HG03097 (cell line): ENCODE data around the gene SLC25A3.
"Not testable (repeated sequence)": the region's sequence is repeated elsewhere in the genome, so short reads cannot be mapped to it uniquely, and the experiment has no call there.

Experiments used
- ATAC-seq: cut with Tn5 transposase; IDR thresholded peaks from one replicate; pipeline ENCODE4 v1.9.1; 2021; ENCODE audit not compliant: unreplicated experiment, low FRiP score

The SLC25A3 gene

GRCh38 chr12:98594050-98594835 lies 757 bp downstream of the SLC25A3 start:
- ATAC-seq = peak; percentile 6

- ATAC-seq = no peak
Measured at GRCh38 chr12:98595243-98595988, 1.9 kb downstream of the SLC25A3 start.

- not testable (repeated sequence) for ATAC-seq
Measured at GRCh38 chr12:98597313-98597712, 3.8 kb downstream of the SLC25A3 start.

- ATAC-seq = no peak
Measured at GRCh38 chr12:98601924-98602323, 8.4 kb downstream of the SLC25A3 start.

- no peak for ATAC-seq
Measured at GRCh38 chr12:98606359-98606988, 13.0 kb downstream of the SLC25A3 start.

- no peak for ATAC-seq
Measured at GRCh38 chr12:98610596-98610995, 17.1 kb downstream of the SLC25A3 start.

GRCh38 chr12:98612696-98613334 lies 19.3 kb downstream of the SLC25A3 start:
- ATAC-seq = peak; percentile 77

GRCh38 chr12:98618952-98619351 lies 25.5 kb downstream of the SLC25A3 start:
- ATAC-seq = no peak

GRCh38 chr12:98635657-98636323 lies 42.3 kb downstream of the SLC25A3 start:
- ATAC-seq = no peak

- ATAC-seq = no peak
Measured at GRCh38 chr12:98637068-98637467, 43.6 kb downstream of the SLC25A3 start.

GRCh38 chr12:98638009-98638408 lies 44.5 kb downstream of the SLC25A3 start:
- no peak for ATAC-seq

GRCh38 chr12:98639491-98639890 lies 46.0 kb downstream of the SLC25A3 start:
- ATAC-seq = no peak

- ATAC-seq = not testable (repeated sequence)
Measured at GRCh38 chr12:98642801-98643200, 49.3 kb downstream of the SLC25A3 start.

GRCh38 chr12:98644433-98644711 lies 50.9 kb downstream of the SLC25A3 start:
- peak; percentile 20 for ATAC-seq

GRCh38 chr12:98644712-98645571 lies 51.5 kb downstream of the SLC25A3 start, which contains the start of the genes APAF1 and IKBIP:
APAF1 (plus strand) TSS chr12:98645290; CDS start chr12:98648360, 3,070 bp downstream.
IKBIP (minus strand) TSS chr12:98644788; CDS start chr12:98644701, 87 bp downstream.
- peak; percentile 79 for ATAC-seq

GRCh38 chr12:98645572-98646067 lies 52.1 kb downstream of the SLC25A3 start:
- no peak for ATAC-seq

GRCh38 chr12:98646294-98647090 lies 53.0 kb downstream of the SLC25A3 start:
- ATAC-seq = no peak

GRCh38 chr12:98651328-98651727 lies 57.8 kb downstream of the SLC25A3 start:
- no peak for ATAC-seq
